Erythroblast (primary cell): ENCODE results near the gene GRIK4.

Source experiments
- GATA1 ChIP-seq: IDR thresholded peaks from 2 replicates; pipeline ENCODE4 v1.6.1; 2011; ENCODE audit warnings: low read depth, mild to moderate bottlenecking, control low read depth, low read length, moderate library complexity
- POLR2A ChIP-seq: IDR thresholded peaks from 2 replicates; pipeline ENCODE4 v1.6.1; 2011; ENCODE audit warnings: mild to moderate bottlenecking, low read length

- no peak for TF ChIP-seq POLR2A
- no peak for TF ChIP-seq GATA1
These were observed 101.1 kb downstream of the GRIK4 start for GRCh38 chr11:120612513-120613263.
